H1 (cell line): Measurements from ENCODE around the gene PLXNB1. TPM values are rescaled to one million over a fixed set of nuclear protein-coding genes. Genes with fewer than 3 reads are reported as not detected.

Experiments used
- CHD7 ChIP-seq: fragments of 300-600 bp; sonication (generic); IDR thresholded peaks from 2 replicates; pipeline ENCODE4 v1.7.1; 2012; ENCODE audit warnings: low read length, moderate library complexity, mild to moderate bottlenecking, inconsistent platforms; ENCODE audit not compliant: insufficient replicate concordance
- RFX5 ChIP-seq: IDR thresholded peaks from 2 replicates; pipeline ENCODE4 v1.6.1; 2011; ENCODE audit warnings: low read depth, low read length, improper control_type of control experiment, borderline replicate concordance
- polyA plus RNA-seq, 7 experiments: library from polyadenylated mRNA; depleted of rRNA in 3 of 7; stranded (reverse) in 5 of 7; unstranded in 2 of 7; fragments of >200 nt in 5 of 7; fragments of 200-250 nt in 2 of 7; gene quantifications; 1 replicate in 5 of 7; 2 replicates in 1 of 7; 4 replicates in 1 of 7; pipeline versions ENCODE4 v1.2.1 to v1.2.3, GENCODE V29; 2011 to 2013; ENCODE audit warnings: missing spikeins in 2 of 7, mixed read lengths in 2 of 7
- total RNA-seq: library from RNA; stranded (reverse); fragmentation: NEBNext Ultra II Directional; extraction: Animal tissue kit (Norgen Biotek cat#: 25700); gene quantifications from 2 replicates; pipeline ENCODE4 v1.2.1, GENCODE V29; 2021

PLXNB1 gene
- total and polyA plus RNA-seq, 2 of the 8 experiments (the other 6 are each of a cell fraction or from before 2014, with no cell fraction given), result 109 to 114 TPM

- TF ChIP-seq CHD7 (no peak), RFX5 (no peak)
- TF ChIP-seq, all 59 proteins: peak for 0
These were observed 26.6 kb upstream of the PLXNB1 start (continued) for GRCh38 chr3:48456456-48456855.
